GM10266 (cell line): Measurements from ENCODE around the gene CRTAC1.

Experiments
- DNase-seq: peaks from one replicate; pipeline ENCODE4 v3.0.0; 2012; ENCODE audit errors: extremely low spot score
- TF ChIP-seq, protein P1 (sequence below): IDR thresholded peaks from 2 replicates; pipeline ENCODE4 v1.5.1; 2012; ENCODE audit warnings: mild to moderate bottlenecking, low read depth; ENCODE audit not compliant: control insufficient read depth, insufficient read depth; ENCODE audit errors: missing control alignments

Gene CRTAC1

DNA sequence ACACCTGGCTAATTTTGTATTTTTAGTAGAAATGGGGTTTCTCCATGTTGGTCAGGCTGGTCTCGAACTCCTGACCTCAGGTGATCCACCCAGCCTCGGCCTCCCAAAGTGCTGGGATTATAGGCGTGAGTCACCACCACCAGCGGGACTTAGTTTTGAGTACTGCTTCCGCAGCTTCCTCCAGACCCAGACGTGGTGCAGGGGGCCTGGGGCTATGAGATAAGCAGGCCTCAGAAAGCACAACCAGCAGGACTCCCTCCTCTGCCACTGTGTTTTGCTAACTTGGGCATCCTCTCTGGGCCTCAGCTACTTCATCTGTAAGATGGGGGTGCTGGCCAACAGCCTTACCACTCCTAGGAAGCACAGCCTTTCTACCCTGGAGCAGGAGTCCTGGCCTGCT lies 143.0 kb downstream of the CRTAC1 start:
- no peak for DNase-seq

DNA sequence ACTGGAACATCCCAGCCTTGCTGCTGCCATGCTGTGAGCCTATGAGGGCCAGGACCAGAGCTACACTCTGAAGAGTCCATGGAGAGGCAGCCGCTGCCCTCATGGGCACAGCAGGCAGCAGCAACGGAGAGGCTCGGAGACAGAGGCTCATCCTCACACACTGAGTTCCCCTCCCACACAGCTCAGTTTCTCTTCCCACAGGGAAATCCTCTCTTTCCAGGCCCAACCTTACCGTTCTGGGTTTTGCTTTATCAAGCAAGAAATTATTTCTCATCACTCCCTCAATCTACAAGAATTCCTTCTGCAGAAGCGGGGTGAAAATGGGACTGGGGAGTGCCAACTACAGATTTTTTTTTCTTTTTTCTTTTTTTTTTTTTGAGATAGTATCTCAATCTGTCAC lies 144.1 kb downstream of the CRTAC1 start:
- DNase-seq = no peak
- TF ChIP-seq, protein P1, sequence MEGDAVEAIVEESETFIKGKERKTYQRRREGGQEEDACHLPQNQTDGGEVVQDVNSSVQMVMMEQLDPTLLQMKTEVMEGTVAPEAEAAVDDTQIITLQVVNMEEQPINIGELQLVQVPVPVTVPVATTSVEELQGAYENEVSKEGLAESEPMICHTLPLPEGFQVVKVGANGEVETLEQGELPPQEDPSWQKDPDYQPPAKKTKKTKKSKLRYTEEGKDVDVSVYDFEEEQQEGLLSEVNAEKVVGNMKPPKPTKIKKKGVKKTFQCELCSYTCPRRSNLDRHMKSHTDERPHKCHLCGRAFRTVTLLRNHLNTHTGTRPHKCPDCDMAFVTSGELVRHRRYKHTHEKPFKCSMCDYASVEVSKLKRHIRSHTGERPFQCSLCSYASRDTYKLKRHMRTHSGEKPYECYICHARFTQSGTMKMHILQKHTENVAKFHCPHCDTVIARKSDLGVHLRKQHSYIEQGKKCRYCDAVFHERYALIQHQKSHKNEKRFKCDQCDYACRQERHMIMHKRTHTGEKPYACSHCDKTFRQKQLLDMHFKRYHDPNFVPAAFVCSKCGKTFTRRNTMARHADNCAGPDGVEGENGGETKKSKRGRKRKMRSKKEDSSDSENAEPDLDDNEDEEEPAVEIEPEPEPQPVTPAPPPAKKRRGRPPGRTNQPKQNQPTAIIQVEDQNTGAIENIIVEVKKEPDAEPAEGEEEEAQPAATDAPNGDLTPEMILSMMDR = no peak

More for the DNA sequence above, 143.0 kb downstream of the CRTAC1 start:
- TF ChIP-seq, protein P1 = no peak

DNA sequence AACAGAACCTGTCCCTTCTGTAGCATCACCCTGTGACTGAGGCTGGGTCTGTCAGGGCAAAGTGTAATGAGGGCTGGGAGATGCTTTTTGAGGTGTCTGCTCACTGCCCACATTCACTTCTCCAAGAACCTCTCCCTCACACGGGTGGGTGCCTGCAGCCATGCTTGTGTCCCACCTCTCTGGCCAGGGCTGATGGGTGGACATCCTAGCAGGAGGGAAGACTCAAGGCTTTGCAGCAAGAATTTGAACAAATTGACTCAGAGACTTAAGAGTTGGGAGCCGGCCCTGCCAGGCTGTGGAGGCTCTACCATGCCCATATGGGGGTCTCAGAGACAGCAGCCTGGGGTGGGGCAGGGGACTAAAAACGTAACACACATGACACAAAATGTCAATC lies 147.3 kb downstream of the CRTAC1 start:
- no peak for DNase-seq
- TF ChIP-seq, protein P1 = no peak

DNA sequence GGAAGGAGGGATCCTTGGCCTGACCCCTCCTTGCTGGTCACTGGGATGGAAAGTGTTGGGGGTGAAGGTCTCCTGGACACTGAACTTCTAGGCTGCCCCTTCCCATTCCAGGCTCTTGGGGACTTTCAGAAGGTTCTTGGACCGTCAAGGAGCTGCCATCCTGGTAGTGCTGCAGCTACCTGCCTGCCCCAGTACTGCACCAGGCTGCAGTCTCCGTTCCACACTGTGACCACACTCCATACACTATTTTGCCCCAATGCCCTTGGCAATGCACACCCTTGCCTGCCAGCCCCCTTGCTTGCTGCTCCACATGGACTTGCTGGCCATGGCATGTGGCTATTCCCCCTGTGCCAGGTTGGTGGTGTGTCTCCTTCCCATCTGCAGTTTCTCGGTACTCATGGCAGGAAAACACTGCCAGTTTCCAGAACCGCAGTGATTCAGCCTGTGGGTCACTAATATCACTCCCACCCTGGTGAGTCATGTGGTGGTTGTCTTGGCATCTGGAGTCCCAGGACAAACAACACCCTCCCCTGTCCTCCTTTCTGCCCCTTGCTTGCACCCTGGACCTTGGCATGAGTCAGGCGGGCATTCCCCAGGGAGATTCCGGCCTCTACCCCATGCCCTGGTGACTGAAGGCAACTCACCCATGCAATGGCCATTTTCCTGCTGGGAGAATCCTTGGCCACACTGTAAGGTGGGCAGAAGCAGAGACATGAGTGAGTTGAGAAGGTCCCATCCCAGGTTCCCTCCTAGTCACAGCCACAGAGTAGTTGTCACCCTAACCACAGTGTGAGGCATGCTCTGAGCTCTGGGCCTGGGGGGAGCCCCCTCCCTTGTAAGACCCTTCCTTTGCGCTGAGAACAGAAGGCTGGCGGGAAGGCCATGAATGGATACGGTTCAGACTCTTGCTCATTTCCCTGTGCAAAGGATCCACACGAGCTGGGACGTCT lies 148.0 kb downstream of the CRTAC1 start:
- TF ChIP-seq, protein P1 = no peak
- no peak for DNase-seq

DNA sequence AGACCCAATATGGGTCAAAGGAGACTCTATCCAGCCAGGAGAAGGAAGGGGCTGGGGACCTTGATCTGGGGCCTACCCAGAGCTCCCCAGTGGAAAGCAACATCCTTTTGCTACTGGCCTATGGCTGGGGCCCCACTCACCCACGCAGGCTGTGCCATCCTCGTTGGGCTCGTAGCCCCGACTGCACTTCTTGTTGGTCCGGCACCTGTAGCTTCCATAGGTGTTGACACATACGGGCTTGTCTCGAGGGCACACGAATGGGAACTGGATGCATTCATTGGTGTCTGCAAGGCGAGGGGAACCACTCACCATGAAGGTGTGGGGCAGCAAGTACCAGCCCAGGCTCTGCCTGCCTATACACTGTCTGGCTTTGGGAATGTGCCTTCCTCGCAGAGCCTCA lies 150.3 kb downstream of the CRTAC1 start:
- no peak for DNase-seq
- TF ChIP-seq, protein P1 = no peak

DNA sequence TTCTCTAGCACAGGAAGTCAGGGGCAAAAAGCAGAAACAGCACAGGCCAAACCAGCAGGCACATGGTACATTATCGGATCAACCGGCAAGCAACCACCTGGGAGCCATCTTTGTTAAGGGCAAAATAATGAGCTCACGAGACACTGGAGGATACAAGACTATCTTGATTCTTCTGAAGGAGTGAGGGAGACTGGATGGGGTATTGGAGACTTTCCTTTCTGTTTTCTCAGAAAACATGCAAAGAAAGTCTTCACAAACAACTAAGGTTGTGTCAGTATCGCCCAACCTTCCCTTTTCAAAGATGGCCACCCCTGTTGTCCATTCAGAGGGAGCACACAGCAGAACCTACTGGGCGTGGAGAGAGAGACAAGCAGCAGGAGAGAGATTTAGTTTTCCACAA lies 151.2 kb downstream of the CRTAC1 start:
- no peak for DNase-seq
- TF ChIP-seq, protein P1 = no peak

DNA sequence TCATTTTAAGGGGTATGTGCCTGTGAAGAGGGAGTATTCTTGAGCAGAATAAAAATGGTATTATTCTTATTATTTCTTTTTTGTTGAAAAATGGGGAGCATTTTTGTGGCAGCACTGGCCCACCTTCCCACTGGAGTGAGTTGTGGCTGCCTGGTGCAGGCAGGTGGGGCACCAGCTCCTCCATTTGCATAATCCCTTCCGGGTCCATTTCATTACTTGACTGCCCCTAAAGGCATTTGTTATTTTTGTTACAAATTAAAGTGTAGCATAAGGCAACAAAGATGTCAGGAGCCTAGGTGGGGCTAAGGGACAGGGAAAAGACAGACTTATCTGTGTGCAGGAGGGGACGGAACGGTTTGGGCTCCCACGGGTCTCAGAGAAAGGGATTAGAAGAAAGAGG lies 154.0 kb downstream of the CRTAC1 start:
- no peak for DNase-seq
- TF ChIP-seq, protein P1 = no peak
